Liver (tissue), 2 donors: ENCODE data around the gene DHX40.

ENCODE experiments used
- YY1 ChIP-seq: IDR thresholded peaks from 2 replicates; pipeline ENCODE4 v1.6.1; 2016; ENCODE audit warnings: antibody characterized with exemption, mild to moderate bottlenecking
- TF ChIP-seq, protein P1 (sequence below): fragments of 150-350 bp; IDR thresholded peaks from 2 replicates; pipeline ENCODE4 v1.5.1; 2017; ENCODE audit warnings: improper control_type of control experiment, low read depth, low read length; ENCODE audit not compliant: missing input control
- donor health status: healthy.

DNA sequence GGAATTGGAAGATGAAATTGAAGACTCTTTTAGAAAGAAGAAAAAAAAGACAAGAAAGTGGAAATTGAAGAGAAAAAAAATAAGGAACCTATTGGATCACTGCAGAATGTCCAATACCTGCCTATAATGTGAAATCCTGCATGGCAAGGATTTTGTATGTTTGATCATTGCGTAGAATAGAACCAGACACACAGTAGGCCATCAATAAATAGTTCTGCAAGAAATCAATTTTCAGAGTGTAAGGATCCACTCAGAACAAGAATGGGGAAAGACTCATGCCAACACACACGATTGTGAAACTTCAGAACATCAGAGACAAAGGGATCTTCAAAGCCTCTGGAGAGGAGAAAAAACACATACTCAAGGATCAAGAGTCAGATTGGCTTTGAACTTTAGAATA is 39.7 kb upstream of the DHX40 start:
- TF ChIP-seq YY1: no peak
- TF ChIP-seq, protein P1, sequence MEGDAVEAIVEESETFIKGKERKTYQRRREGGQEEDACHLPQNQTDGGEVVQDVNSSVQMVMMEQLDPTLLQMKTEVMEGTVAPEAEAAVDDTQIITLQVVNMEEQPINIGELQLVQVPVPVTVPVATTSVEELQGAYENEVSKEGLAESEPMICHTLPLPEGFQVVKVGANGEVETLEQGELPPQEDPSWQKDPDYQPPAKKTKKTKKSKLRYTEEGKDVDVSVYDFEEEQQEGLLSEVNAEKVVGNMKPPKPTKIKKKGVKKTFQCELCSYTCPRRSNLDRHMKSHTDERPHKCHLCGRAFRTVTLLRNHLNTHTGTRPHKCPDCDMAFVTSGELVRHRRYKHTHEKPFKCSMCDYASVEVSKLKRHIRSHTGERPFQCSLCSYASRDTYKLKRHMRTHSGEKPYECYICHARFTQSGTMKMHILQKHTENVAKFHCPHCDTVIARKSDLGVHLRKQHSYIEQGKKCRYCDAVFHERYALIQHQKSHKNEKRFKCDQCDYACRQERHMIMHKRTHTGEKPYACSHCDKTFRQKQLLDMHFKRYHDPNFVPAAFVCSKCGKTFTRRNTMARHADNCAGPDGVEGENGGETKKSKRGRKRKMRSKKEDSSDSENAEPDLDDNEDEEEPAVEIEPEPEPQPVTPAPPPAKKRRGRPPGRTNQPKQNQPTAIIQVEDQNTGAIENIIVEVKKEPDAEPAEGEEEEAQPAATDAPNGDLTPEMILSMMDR: no peak
